ENCODE results near the gene PDE8B. TPM values are rescaled to one million over a fixed set of nuclear protein-coding genes. Genes with fewer than 3 reads are reported as not detected.

The PDE8B gene
- total RNA-seq, 1 donor from 2014 or later: not detected

GRCh38 chr5:77444356-77444755, 233.9 kb downstream of the PDE8B start:
- ChIA-PET CTCF (interaction anchor here (0.7 kb wide), 1 partner anchor 333 kb away, joined by 3 read pairs; no protein-coding TSS in a partner anchor), POLR2A (no interaction called here)
- intact Hi-C loops (cut with micrococcal nuclease): no loop called here
- DNase-seq: no peak
- TF ChIP-seq CTCF (IDR thresholded peaks at IDR 0.05): no peak
- H3K27ac Mint-ChIP-seq: no peak overlapping the region
- H3K27me3 Mint-ChIP-seq: no peaks in the 10 kb centered on the region
- no peak for ATAC-seq (ENCODE audit: low read depth)
- no peaks in the 10 kb centered on the region for H3K4me1 Mint-ChIP-seq
- H3K4me3 Mint-ChIP-seq: no peak overlapping the region
- H3K36me3 Mint-ChIP-seq (ENCODE audit: low read depth): peaks cover 72% of the 10 kb centered on the region
- peaks cover 7% of the 10 kb centered on the region for H3K9me3 Mint-ChIP-seq

- intact Hi-C loops (cut with micrococcal nuclease): no loop called here
- no peak for TF ChIP-seq CTCF (IDR thresholded peaks at IDR 0.05)
- no peak overlapping the region for H3K4me3 Mint-ChIP-seq
- DNase-seq (no peak), ATAC-seq (ENCODE audit: low read depth) (no peak)
- ChIA-PET POLR2A (no interaction called here), CTCF (no interaction called here)
- H3K27me3 Mint-ChIP-seq: no peaks in the 10 kb centered on the region
- peaks cover 71% of the 10 kb centered on the region for H3K36me3 Mint-ChIP-seq (ENCODE audit: low read depth)
- no peaks in the 10 kb centered on the region for H3K4me1 Mint-ChIP-seq
- H3K9me3 Mint-ChIP-seq: peaks cover 7% of the 10 kb centered on the region
- H3K27ac Mint-ChIP-seq: no peak overlapping the region
Measured at GRCh38 chr5:77448831-77449230, 238.4 kb downstream of the PDE8B start.

- CTCF ChIA-PET: no interaction called here
Measured at GRCh38 chr5:77449277-77449676, 238.8 kb downstream of the PDE8B start.

GRCh38 chr5:77449981-77450380, 239.5 kb downstream of the PDE8B start:
- DNase-seq: no peak
- Mint-ChIP-seq H3K27me3 (no peaks in the 10 kb centered on the region), H3K9me3 (peaks cover 7% of the 10 kb centered on the region), H3K4me3 (no peak overlapping the region), H3K4me1 (no peaks in the 10 kb centered on the region), H3K27ac (no peak overlapping the region), H3K36me3 (ENCODE audit: low read depth) (peaks cover 68% of the 10 kb centered on the region)
- no peak for TF ChIP-seq CTCF (IDR thresholded peaks at IDR 0.05)
- CTCF ChIA-PET: no interaction called here
- intact Hi-C loops (cut with micrococcal nuclease): no loop called here
- POLR2A ChIA-PET: no interaction called here
- no peak for ATAC-seq (ENCODE audit: low read depth)

More at GRCh38 chr5:77449277-77449676, 238.8 kb downstream of the PDE8B start:
- H3K36me3 Mint-ChIP-seq (ENCODE audit: low read depth): peaks cover 70% of the 10 kb centered on the region
- H3K4me3 Mint-ChIP-seq: no peak overlapping the region
- H3K27me3 Mint-ChIP-seq: no peaks in the 10 kb centered on the region
- POLR2A ChIA-PET: no interaction called here
- DNase-seq (no peak), ATAC-seq (ENCODE audit: low read depth) (no peak)
- no peak overlapping the region for H3K27ac Mint-ChIP-seq
- H3K4me1 Mint-ChIP-seq: no peaks in the 10 kb centered on the region
- H3K9me3 Mint-ChIP-seq: peaks cover 7% of the 10 kb centered on the region
- intact Hi-C loops (cut with micrococcal nuclease): no loop called here
- no peak for TF ChIP-seq CTCF (IDR thresholded peaks at IDR 0.05)

- intact Hi-C loops (cut with micrococcal nuclease): no loop called here
- TF ChIP-seq CTCF (IDR thresholded peaks at IDR 0.05): no peak
- ChIA-PET CTCF (no interaction called here), POLR2A (no interaction called here)
- H3K9me3 Mint-ChIP-seq: peaks cover 5% of the 10 kb centered on the region
- DNase-seq: no peak
- ATAC-seq (ENCODE audit: low read depth): no peak
- H3K27me3 Mint-ChIP-seq: no peaks in the 10 kb centered on the region
- H3K4me1 Mint-ChIP-seq: no peaks in the 10 kb centered on the region
- H3K27ac Mint-ChIP-seq: no peak overlapping the region
- no peak overlapping the region for H3K4me3 Mint-ChIP-seq
- peaks cover 57% of the 10 kb centered on the region for H3K36me3 Mint-ChIP-seq (ENCODE audit: low read depth)
Measured at GRCh38 chr5:77452351-77452750, 241.9 kb downstream of the PDE8B start.

Data from activated B cell treated with CpG ODN at 0.5 μM for 24 hours (primary cell).